MCF 10A (cell line): ENCODE data around the gene MT1E. TPM values are rescaled to one million over a fixed set of nuclear protein-coding genes. Genes with fewer than 3 reads are reported as not detected.

Experiments used
- BruUV-seq: library from RNA; stranded (reverse); fragments of 400-500 nt; replicated peaks from 2 replicates; lab custom pipeline; 2021; lab: Mats Ljungman, UMichigan
- CTCF ChIA-PET: fragments of 300-600 bp; sonication (Branson Sonifier 250); formaldehyde crosslinking; extraction: SDS; loops from one replicate; lab custom pipeline; 2021; ENCODE audit warnings: antibody characterized with exemption, inconsistent platforms; lab: Yijun Ruan, JAX
- POLR2A ChIA-PET: fragments of 300-600, 350-650 bp; sonication (Branson Sonifier 250); formaldehyde crosslinking; extraction: SDS; loops from one replicate; lab custom pipeline; 2020; ENCODE audit warnings: antibody characterized with exemption, inconsistent platforms; lab: Yijun Ruan, JAX
- DNase-seq: peaks from one replicate; pipeline ENCODE4 v3.0.0-alpha.2; 2018; ENCODE audit not compliant: unreplicated experiment
- H3K27ac Mint-ChIP-seq: one replicate; pipeline ENCODE4 v1.8.0; 2022; ENCODE audit warnings: mild to moderate bottlenecking, low read depth, mixed read lengths; ENCODE audit not compliant: unreplicated experiment
- H3K27me3 Mint-ChIP-seq: one replicate; pipeline ENCODE4 v1.8.0; 2022; ENCODE audit warnings: mixed read lengths; ENCODE audit not compliant: insufficient read depth, unreplicated experiment
- H3K36me3 Mint-ChIP-seq: one replicate; pipeline ENCODE4 v1.8.0; 2022; ENCODE audit warnings: mild to moderate bottlenecking, moderate library complexity, mixed read lengths; ENCODE audit not compliant: insufficient read depth, unreplicated experiment
- H3K4me1 Mint-ChIP-seq: one replicate; pipeline ENCODE4 v1.8.0; 2022; ENCODE audit warnings: mixed read lengths; ENCODE audit not compliant: insufficient read depth, unreplicated experiment
- H3K4me3 Mint-ChIP-seq: one replicate; pipeline ENCODE4 v1.8.0; 2022; ENCODE audit warnings: mild to moderate bottlenecking, moderate library complexity, mixed read lengths; ENCODE audit not compliant: unreplicated experiment
- H3K9me3 Mint-ChIP-seq: one replicate; pipeline ENCODE4 v1.8.0; 2022; ENCODE audit warnings: mixed read lengths; ENCODE audit not compliant: unreplicated experiment
- intact Hi-C: fragments of 100-400 bp; cut with micrococcal nuclease; formaldehyde crosslinking; loops from 2 replicates; pipeline ENCODE4 v1.14.1; 2022
- total RNA-seq: library from RNA; stranded (reverse); gene quantifications from 2 replicates; pipeline ENCODE4 v1.2.3, GENCODE V29; 2022
- TF ChIP-seq, protein P1 (sequence below): fragments of 200-600 bp; IDR thresholded peaks from one replicate; pipeline ENCODE4 v1.8.0; 2022; ENCODE audit warnings: antibody characterized with exemption, mild to moderate bottlenecking; ENCODE audit not compliant: unreplicated experiment

Gene MT1E
- total RNA-seq, 1 experiment from 2014 or later: 934 TPM

DNA sequence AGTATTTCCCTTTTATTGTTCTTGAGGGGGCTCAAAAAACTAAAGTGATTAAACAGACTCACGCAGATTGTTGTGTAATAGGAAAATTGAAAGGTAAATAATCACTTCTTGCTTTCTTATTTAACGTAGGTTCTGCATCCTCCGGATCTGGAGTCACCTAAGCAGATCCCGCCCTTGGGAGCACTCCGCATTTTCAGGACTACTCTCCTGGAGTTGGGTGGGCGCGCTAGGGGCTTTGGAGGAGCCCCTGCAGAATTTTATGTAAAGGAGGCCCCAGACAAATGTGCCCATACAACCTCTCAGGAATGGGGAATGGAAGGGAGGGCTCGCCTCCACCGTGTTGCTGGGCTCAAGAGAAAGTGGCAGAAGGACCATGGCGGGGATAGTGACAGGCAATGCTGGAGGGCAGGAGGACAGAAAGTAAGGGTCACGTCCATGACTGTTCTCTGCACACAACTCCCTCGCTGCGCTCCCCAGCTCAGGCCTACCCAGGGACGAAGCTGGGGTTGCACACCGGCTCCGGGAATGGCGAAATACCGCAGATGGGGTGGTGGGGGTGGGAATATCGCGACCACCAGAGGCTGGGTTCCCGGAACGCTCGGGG, 8.9 kb upstream of the MT1E start:
- BruUV-seq: no TSS peak
- H3K4me1 Mint-ChIP-seq: peaks cover 20% of the 10 kb centered on the region
- ChIA-PET CTCF (interaction anchor here (0.7 to 0.9 kb wide), 2 partner anchors 16 to 40 kb away, joined by 3 to 6 read pairs; no protein-coding TSS in a partner anchor), POLR2A (interaction anchor here (2.2 to 15.3 kb wide), 4 partner anchors 7 to 65 kb away, joined by 16 to 1404 read pairs (median 1098); partner anchors contain the start of genes MT1E, MT1X and MT2A)
- intact Hi-C loops: no loop called here
- peak overlapping the region; percentile 52 for H3K4me3 Mint-ChIP-seq
- TF ChIP-seq, protein P1, sequence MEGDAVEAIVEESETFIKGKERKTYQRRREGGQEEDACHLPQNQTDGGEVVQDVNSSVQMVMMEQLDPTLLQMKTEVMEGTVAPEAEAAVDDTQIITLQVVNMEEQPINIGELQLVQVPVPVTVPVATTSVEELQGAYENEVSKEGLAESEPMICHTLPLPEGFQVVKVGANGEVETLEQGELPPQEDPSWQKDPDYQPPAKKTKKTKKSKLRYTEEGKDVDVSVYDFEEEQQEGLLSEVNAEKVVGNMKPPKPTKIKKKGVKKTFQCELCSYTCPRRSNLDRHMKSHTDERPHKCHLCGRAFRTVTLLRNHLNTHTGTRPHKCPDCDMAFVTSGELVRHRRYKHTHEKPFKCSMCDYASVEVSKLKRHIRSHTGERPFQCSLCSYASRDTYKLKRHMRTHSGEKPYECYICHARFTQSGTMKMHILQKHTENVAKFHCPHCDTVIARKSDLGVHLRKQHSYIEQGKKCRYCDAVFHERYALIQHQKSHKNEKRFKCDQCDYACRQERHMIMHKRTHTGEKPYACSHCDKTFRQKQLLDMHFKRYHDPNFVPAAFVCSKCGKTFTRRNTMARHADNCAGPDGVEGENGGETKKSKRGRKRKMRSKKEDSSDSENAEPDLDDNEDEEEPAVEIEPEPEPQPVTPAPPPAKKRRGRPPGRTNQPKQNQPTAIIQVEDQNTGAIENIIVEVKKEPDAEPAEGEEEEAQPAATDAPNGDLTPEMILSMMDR: no peak
- H3K36me3 Mint-ChIP-seq: no peaks in the 10 kb centered on the region
- no peaks in the 10 kb centered on the region for H3K9me3 Mint-ChIP-seq
- no peak for DNase-seq
- H3K27ac Mint-ChIP-seq: no peak overlapping the region
- H3K27me3 Mint-ChIP-seq: no peaks in the 10 kb centered on the region

DNA sequence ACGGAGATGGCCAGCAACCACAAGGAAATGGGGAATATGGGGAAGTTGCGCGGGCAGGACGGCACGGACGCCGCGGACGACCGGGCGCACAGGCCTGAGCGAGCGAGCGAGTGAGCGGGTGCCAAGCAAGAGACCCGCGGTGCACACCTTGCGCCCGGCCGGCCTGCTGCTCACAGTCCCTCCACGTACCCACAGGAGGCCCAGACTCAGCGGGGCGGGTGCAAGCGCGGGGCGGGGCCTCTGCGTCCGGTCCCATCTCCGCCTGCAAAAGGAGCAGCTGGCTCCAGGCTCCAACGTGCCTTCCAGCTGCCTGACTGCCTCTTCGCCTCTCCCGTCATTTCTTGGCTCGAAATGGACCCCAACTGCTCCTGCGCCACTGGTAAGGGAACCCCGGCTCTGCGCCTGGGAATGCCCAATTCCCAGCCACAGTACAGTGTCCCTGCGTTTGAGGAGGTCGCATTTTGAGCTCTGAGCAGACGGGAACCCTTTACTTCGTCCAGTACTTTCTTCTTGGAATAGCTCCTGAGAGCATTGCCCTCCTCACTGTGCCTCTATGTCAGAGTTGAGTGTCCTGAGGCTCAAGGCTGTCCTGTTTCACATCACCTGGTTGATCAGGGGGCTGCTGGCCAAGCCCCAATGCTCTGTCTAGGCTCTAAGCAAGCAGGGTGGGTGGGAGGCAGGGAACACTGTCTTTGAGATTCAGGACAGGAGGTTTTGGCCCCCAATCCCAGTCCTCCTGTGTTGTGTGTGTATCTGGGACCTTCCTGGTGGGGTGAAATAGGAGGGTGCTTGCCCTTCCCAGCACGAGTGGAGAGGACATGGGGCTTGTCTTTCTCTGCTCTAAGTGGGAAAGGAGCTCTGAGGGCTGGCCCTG, 8.1 kb upstream of the MT1E start:
- H3K4me3 Mint-ChIP-seq: peak overlapping the region; percentile 40
- H3K27me3 Mint-ChIP-seq: no peaks in the 10 kb centered on the region
- no peak overlapping the region for H3K27ac Mint-ChIP-seq
- H3K4me1 Mint-ChIP-seq: peaks cover 20% of the 10 kb centered on the region
- ChIA-PET CTCF (interaction anchor here (0.9 kb wide), 1 partner anchor 17 kb away, joined by 3 read pairs; no protein-coding TSS in a partner anchor), POLR2A (interaction anchor here (15.3 kb wide), 2 partner anchors 8 to 64 kb away, joined by 793 to 1404 read pairs; partner anchors contain the start of genes MT1X and MT2A)
- H3K9me3 Mint-ChIP-seq: no peaks in the 10 kb centered on the region
- peak; percentile 62 for DNase-seq
- intact Hi-C loops: no loop called here
- TF ChIP-seq, protein P1: no peak
- no TSS peak for BruUV-seq
- H3K36me3 Mint-ChIP-seq: no peaks in the 10 kb centered on the region

DNA sequence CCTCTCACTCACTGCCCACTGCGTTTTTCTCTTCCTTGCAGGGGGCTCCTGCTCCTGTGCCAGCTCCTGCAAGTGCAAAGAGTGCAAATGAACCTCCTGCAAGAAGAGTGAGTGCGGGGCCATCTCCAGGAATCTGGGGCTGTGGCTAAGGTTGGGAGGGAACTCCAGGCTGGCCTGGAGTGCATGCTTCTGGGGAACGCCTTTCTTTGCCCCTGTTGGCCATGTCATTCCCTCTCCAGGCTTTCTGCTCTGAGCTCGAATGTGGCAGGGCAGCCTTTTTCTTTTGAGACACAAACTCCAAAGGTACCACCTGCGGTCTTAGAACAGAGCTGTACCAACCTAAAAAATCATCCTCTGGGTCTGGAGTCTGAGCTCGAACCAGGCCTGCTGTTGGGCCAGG, 7.4 kb upstream of the MT1E start:
- ChIA-PET POLR2A (interaction anchor here (1.1 to 15.3 kb wide), 4 partner anchors 9 to 64 kb away, joined by 3 to 1404 read pairs (median 400); partner anchors contain the start of genes MT1X and MT2A), CTCF (interaction anchor here (0.7 to 1.0 kb wide), 2 partner anchors 41 to 78 kb away, joined by 3 read pairs; no protein-coding TSS in a partner anchor)
- intact Hi-C loops: no loop called here
- Mint-ChIP-seq H3K36me3 (no peaks in the 10 kb centered on the region), H3K27me3 (no peaks in the 10 kb centered on the region), H3K9me3 (no peaks in the 10 kb centered on the region), H3K4me3 (no peak overlapping the region), H3K4me1 (peaks cover 20% of the 10 kb centered on the region), H3K27ac (no peak overlapping the region)
- DNase-seq: no peak
- no TSS peak for BruUV-seq
- TF ChIP-seq, protein P1: no peak
